ENCODE measurements around the gene CLIP1.
"Not testable (repeated sequence)": the region's sequence is repeated elsewhere in the genome, so short reads cannot be mapped to it uniquely, and the experiment has no call there.

GRCh38 chr12:122397981-122398380 lies 24.5 kb downstream of the CLIP1 start:
- not testable (repeated sequence) for TF ChIP-seq CTCF, EZH2 (IDR thresholded peaks at IDR 0.05)

Measured in neural progenitor cell (in vitro differentiated cells).